Measurements from ENCODE around the gene TAMM41.
A peak's percentile ranks its signal among the peaks of the same experiment; 100 is the strongest.
"Not testable (repeated sequence)": the region's sequence is repeated elsewhere in the genome, so short reads cannot be mapped to it uniquely, and the experiment has no call there.

The TAMM41 gene

GRCh38 chr3:11764931-11765363 lies 81.7 kb downstream of the TAMM41 start:
- DNase-seq (ENCODE audit: low read depth): peak; percentile 49

- DNase-seq (ENCODE audit: low read depth): no peak
Measured at GRCh38 chr3:11759996-11760395, 86.7 kb downstream of the TAMM41 start.

DNA sequence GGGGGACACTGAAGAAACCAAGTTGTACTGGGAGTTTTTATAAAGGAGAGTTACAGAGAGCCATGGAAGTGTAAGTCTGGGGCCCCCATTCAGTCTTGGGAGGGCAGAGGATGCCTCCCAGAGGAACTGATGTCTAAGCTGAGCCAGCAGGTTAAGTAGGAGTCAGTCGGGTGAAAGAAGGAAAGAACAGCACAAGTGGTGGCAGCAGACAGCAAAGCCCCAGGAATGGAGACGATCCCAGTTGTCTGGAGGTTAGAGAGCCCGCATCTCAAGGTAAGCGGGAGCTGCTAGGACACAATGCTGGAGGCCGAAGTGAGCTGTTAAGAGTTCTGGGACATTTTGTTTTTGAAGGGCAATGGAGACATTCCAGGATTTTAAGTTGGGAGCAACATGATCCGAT lies 88.8 kb downstream of the TAMM41 start:
- no peak for DNase-seq (ENCODE audit: low read depth)

- no peak for DNase-seq (ENCODE audit: low read depth)
Measured at GRCh38 chr3:11757441-11757875, 89.2 kb downstream of the TAMM41 start.

GRCh38 chr3:11755276-11755675 lies 91.4 kb downstream of the TAMM41 start:
- no peak for DNase-seq (ENCODE audit: low read depth)

DNA sequence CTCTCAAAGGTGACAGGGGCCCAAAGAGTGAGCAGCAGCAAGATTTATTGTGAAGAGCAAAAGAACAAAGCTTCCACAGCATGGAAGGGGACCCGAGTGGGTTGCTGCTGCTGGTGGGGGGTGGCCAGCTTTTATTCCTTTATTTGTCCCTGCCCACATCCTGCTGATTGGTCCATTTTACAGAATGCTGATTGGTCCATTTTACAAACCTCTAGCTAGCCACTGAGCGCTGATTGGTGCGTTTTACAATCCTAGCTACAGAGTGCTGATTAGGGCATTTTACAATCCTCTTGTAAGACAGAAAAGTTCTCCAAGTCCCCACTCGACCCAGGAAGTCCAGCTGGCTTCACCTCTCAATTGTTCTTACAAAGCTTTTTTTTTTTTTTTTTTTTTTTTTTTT lies 94.4 kb downstream of the TAMM41 start:
- DNase-seq (ENCODE audit: low read depth): not testable (repeated sequence)

GRCh38 chr3:11748306-11748705 lies 98.4 kb downstream of the TAMM41 start:
- not testable (repeated sequence) for DNase-seq (ENCODE audit: low read depth)

Data from activated T-cell treated with anti-CD3 and anti-CD28 coated beads for 48 hours (primary cell).